Ammon's horn (tissue), 1 donor: ENCODE results near the gene IPO7.
"Not testable (repeated sequence)": the region's sequence is repeated elsewhere in the genome, so short reads cannot be mapped to it uniquely, and the experiment has no call there.

Experiments used
- DNase-seq: peaks from one replicate; pipeline ENCODE4 v3.0.0-alpha.2; 2016; ENCODE audit warnings: low spot score

The IPO7 gene

GRCh38 chr11:9397746-9398680, 13.6 kb downstream of the IPO7 start:
- DNase-seq, result no peak

- DNase-seq, result no peak
Observed at GRCh38 chr11:9399466-9399865, 15.0 kb downstream of the IPO7 start.

GRCh38 chr11:9401884-9402283, 17.4 kb downstream of the IPO7 start:
- DNase-seq, result not testable (repeated sequence)

- no peak for DNase-seq
Observed at GRCh38 chr11:9428706-9429105, 44.3 kb downstream of the IPO7 start.

GRCh38 chr11:9438611-9439010, 54.2 kb downstream of the IPO7 start:
- no peak for DNase-seq

- no peak for DNase-seq
Observed at GRCh38 chr11:9446230-9446629, 61.8 kb downstream of the IPO7 start.

- no peak for DNase-seq
Observed at GRCh38 chr11:9448576-9449352, 64.3 kb downstream of the IPO7 start.

GRCh38 chr11:9452023-9452422, 67.6 kb downstream of the IPO7 start:
- DNase-seq, result not testable (repeated sequence)

- DNase-seq, result no peak
Observed at GRCh38 chr11:9455722-9456121, 71.3 kb downstream of the IPO7 start.

- peak; percentile 34 for DNase-seq
Observed at GRCh38 chr11:9459667-9460321, 75.3 kb downstream of the IPO7 start.

- peak; percentile 100 for DNase-seq
Observed at GRCh38 chr11:9460322-9461062, 76.0 kb downstream of the IPO7 start, which contains the start of gene ZNF143. Gene ZNF143, plus strand, starts transcription at chr11:9461012. Its CDS starts 10,297 bp downstream, at chr11:9471309.

- peak; percentile 92 for DNase-seq
Observed at GRCh38 chr11:9461063-9461759, 76.8 kb downstream of the IPO7 start.

- DNase-seq, result no peak
Observed at GRCh38 chr11:9461760-9462134, 77.3 kb downstream of the IPO7 start.

- DNase-seq, result no peak
Observed at GRCh38 chr11:9462172-9462799, 77.8 kb downstream of the IPO7 start.

- no peak for DNase-seq
Observed at GRCh38 chr11:9462806-9463537, 78.5 kb downstream of the IPO7 start.

GRCh38 chr11:9470765-9471164, 86.3 kb downstream of the IPO7 start:
- no peak for DNase-seq

- no peak for DNase-seq
Observed at GRCh38 chr11:9473408-9473807, 89.0 kb downstream of the IPO7 start.

- DNase-seq, result no peak
Observed at GRCh38 chr11:9479899-9480298, 95.4 kb downstream of the IPO7 start.

GRCh38 chr11:9489080-9489765, 104.8 kb downstream of the IPO7 start:
- no peak for DNase-seq
